CD4-positive, alpha-beta memory T cell (primary cell): Measurements from ENCODE around the gene SSH2. TPM values are rescaled to one million over a fixed set of nuclear protein-coding genes. Genes with fewer than 3 reads are reported as not detected.
"Not testable (repeated sequence)": the region's sequence is repeated elsewhere in the genome, so short reads cannot be mapped to it uniquely, and the experiment has no call there.

Experiments
- CTCF ChIA-PET: fragments of 350-600 bp; sonication (Branson Sonifier 250); formaldehyde crosslinking; loops from one replicate; lab custom pipeline; 2021; ENCODE audit warnings: inconsistent platforms; ENCODE audit not compliant: partially characterized antibody; lab: Charles Lee
- POLR2A ChIA-PET: fragments of 350-600 bp; sonication (Branson Sonifier 250); formaldehyde crosslinking; loops from one replicate; lab custom pipeline; 2021; ENCODE audit not compliant: partially characterized antibody; lab: Charles Lee
- DNase-seq, 5 donors: peaks; one replicate each; pipeline versions ENCODE4 v3.0.0 to v3.0.0-alpha.2; 2020 to 2022; ENCODE audit warnings: mixed read lengths in 1 of 5
- H3K27ac ChIP-seq: one replicate; pipeline ENCODE4 v1.7.0; 2013; ENCODE audit warnings: low read depth, low read length
- H3K27me3 ChIP-seq: 2 replicates; pipeline ENCODE4 v1.7.0; 2013; ENCODE audit warnings: mild to moderate bottlenecking, low read length, moderate library complexity; ENCODE audit not compliant: insufficient read depth
- H3K36me3 ChIP-seq: 2 replicates; pipeline ENCODE4 v1.7.0; 2013; ENCODE audit warnings: mild to moderate bottlenecking, low read length, moderate library complexity; ENCODE audit not compliant: insufficient read depth
- H3K4me1 ChIP-seq: 2 replicates; pipeline ENCODE4 v1.7.0; 2013; ENCODE audit warnings: mild to moderate bottlenecking, low read length, moderate library complexity; ENCODE audit not compliant: insufficient read depth
- H3K4me3 ChIP-seq, 2 donors: one replicate each; pipeline ENCODE4 v1.7.0; 2013; ENCODE audit warnings: low read length in 2 of 2, mild to moderate bottlenecking in 1 of 2
- H3K9me3 ChIP-seq, 2 donors: one replicate each; pipeline ENCODE4 v1.7.0; 2013; ENCODE audit warnings: low read length in 2 of 2, control low read depth in 1 of 2; ENCODE audit not compliant: control insufficient read depth in 1 of 2
- H3K27ac Mint-ChIP-seq, 7 donors: one replicate each; pipeline ENCODE4 v1.8.0; 2020 to 2021; ENCODE audit warnings: mixed read lengths in 7 of 7, mild to moderate bottlenecking in 6 of 7, inconsistent platforms in 3 of 7, moderate library complexity in 3 of 7
- H3K27me3 Mint-ChIP-seq, 2 donors: one replicate each; pipeline ENCODE4 v1.8.0; 2020 to 2021; ENCODE audit warnings: mixed read lengths in 2 of 2
- H3K36me3 Mint-ChIP-seq, 2 donors: one replicate each; pipeline ENCODE4 v1.8.0; 2020 to 2021; ENCODE audit warnings: mixed read lengths in 2 of 2, inconsistent platforms in 1 of 2, mild to moderate bottlenecking in 1 of 2
- H3K4me1 Mint-ChIP-seq, 4 donors: one replicate each; pipeline ENCODE4 v1.8.0; 2020 to 2021; ENCODE audit warnings: mixed read lengths in 4 of 4, mild to moderate bottlenecking in 1 of 4
- H3K4me3 Mint-ChIP-seq, 8 donors: one replicate each; pipeline ENCODE4 v1.8.0; 2020 to 2021; ENCODE audit warnings: mixed read lengths in 8 of 8, mild to moderate bottlenecking in 7 of 8, moderate library complexity in 6 of 8, inconsistent platforms in 3 of 8
- H3K9me3 Mint-ChIP-seq, 8 donors: one replicate each; pipeline ENCODE4 v1.8.0; 2020 to 2021; ENCODE audit warnings: mixed read lengths in 8 of 8, mild to moderate bottlenecking in 5 of 8, inconsistent platforms in 3 of 8, moderate library complexity in 1 of 8
- intact Hi-C: fragments of 100-400 bp; cut with micrococcal nuclease; formaldehyde crosslinking; loops from one replicate; pipeline ENCODE4 v1.15.1; 2023
- polyA plus RNA-seq, 2 donors: library from polyadenylated mRNA; unstranded; fragments of 300-500 nt; fragmentation: Illumina TruSeq; gene quantifications; one replicate each; pipeline ENCODE4 v1.2.3, GENCODE V29; 2021
- total RNA-seq, 2 experiments: library from RNA; stranded (reverse); gene quantifications; one replicate each; pipeline ENCODE4 v1.2.3, GENCODE V29; 2021

Gene SSH2
- total and polyA plus RNA-seq, 4 experiments from 2014 or later = 13.5 to 70.4 (median 54.2) TPM

DNA sequence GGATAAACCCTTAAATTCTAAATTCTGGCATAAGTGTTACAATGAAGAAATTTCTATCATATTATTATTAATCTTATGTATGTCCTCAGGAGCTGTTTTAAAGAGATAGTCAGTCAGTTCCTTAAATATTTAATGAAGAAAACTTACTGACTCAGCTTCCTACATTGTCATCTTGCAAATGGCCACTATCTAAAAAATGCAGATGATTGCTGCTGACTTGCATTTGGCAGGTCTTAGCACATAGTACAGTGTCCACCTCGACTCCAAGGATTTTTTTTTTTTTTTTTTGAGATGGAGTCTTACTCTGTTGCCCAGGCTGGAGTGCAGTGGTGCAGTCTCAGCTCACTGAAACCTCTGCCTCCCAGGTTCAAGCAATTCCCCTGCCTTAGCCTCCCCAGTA, 252.2 kb downstream of the SSH2 start:
- Histone ChIP-seq H3K4me3 (no peak overlapping the region), H3K4me1 (peaks cover 18% of the 10 kb centered on the region), H3K27ac (no peak overlapping the region), H3K36me3 (peaks cover 23% of the 10 kb centered on the region), H3K9me3 (no peaks in the 10 kb centered on the region), H3K27me3 (no peaks in the 10 kb centered on the region)
- Mint-ChIP-seq H3K36me3 (peaks cover 20 to 67% of the 10 kb centered on the region in 2 donors), H3K4me3 (no peak overlapping the region), H3K27me3 (no peaks in the 10 kb centered on the region), H3K4me1 (peaks cover 18 to 25% (median 20%) of the 10 kb centered on the region in 4 donors), H3K27ac (peak overlapping the region in 2 of 7 donors; percentile 22 to 79), H3K9me3 (no peaks in the 10 kb centered on the region)
- ChIA-PET CTCF (interaction anchor here (0.8 to 5.9 kb wide), 2 partner anchors 21 to 101 kb away, joined by 4 to 25 read pairs; no protein-coding TSS in a partner anchor), POLR2A (interaction anchor here (0.6 kb wide), 1 partner anchor 91 kb away, joined by 3 read pairs; no protein-coding TSS in a partner anchor)
- no peak for DNase-seq
- intact Hi-C loops = no loop called here

- H3K36me3 ChIP-seq = peaks cover 18% of the 10 kb centered on the region
Measured at GRCh38 chr17:29677221-29677791, 252.7 kb downstream of the SSH2 start.

DNA sequence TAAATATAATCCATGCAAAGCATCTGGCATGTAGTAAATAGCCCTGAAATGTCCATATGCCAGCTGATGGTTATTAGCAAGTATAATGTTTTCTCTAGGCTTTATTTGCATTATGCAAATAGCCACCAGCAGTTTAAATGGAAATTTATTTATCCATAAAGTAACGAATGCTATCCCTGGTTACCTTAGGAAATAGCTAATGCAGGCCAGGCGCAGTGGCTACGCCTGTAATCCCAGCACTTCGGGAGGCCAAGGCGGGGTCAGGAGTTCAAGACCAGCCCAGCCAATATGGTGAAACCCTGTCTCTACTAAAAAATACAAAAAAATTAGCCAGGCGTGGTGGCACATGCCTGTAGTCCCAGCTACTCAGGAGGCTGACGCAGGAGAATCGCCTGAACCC, 254.1 kb downstream of the SSH2 start:
- not testable (repeated sequence) for H3K4me3 Mint-ChIP-seq

More at GRCh38 chr17:29677221-29677791, 252.7 kb downstream of the SSH2 start:
- intact Hi-C loops = no loop called here
- ChIA-PET POLR2A (interaction anchor here (1.0 kb wide), 1 partner anchor 29 kb away, joined by 3 read pairs; no protein-coding TSS in a partner anchor), CTCF (interaction anchor here (5.9 kb wide), 1 partner anchor 102 kb away, joined by 25 read pairs; no protein-coding TSS in a partner anchor)
- H3K27ac Mint-ChIP-seq = peak overlapping the region in 5 of 7 donors; percentile 22 to 79 (median 52)
- Histone ChIP-seq H3K4me1 (peaks cover 16% of the 10 kb centered on the region), H3K9me3 (no peaks in the 10 kb centered on the region), H3K4me3 (no peak overlapping the region), H3K27ac (no peak overlapping the region), H3K27me3 (no peaks in the 10 kb centered on the region)
- no peaks in the 10 kb centered on the region for H3K27me3 Mint-ChIP-seq
- H3K4me3 Mint-ChIP-seq = no peak overlapping the region
- peaks cover 22 to 66% of the 10 kb centered on the region in 2 donors for H3K36me3 Mint-ChIP-seq
- H3K9me3 Mint-ChIP-seq = no peaks in the 10 kb centered on the region
- DNase-seq = no peak
- H3K4me1 Mint-ChIP-seq = peaks cover 16 to 22% (median 18%) of the 10 kb centered on the region in 4 donors

GRCh38 chr17:29674281-29674680, 255.7 kb downstream of the SSH2 start:
- H3K36me3 ChIP-seq = peaks cover 24% of the 10 kb centered on the region
- H3K9me3 Mint-ChIP-seq = no peaks in the 10 kb centered on the region
- no peak overlapping the region for H3K4me3 ChIP-seq
- no peak for DNase-seq
- H3K4me1 ChIP-seq = peaks cover 10% of the 10 kb centered on the region
- POLR2A ChIA-PET = interaction anchor here (0.9 to 1.0 kb wide), 2 partner anchors 25 to 57 kb away, joined by 4 to 5 read pairs; no protein-coding TSS in a partner anchor
- intact Hi-C loops = no loop called here
- H3K27ac ChIP-seq = no peak overlapping the region
- peaks cover 31 to 69% of the 10 kb centered on the region in 2 donors for H3K36me3 Mint-ChIP-seq
- CTCF ChIA-PET = interaction anchor here (1.1 to 5.9 kb wide), 4 partner anchors 12 to 257 kb away, joined by 3 to 25 read pairs (median 4); no protein-coding TSS in a partner anchor
- H3K4me3 Mint-ChIP-seq = no peak overlapping the region
- no peaks in the 10 kb centered on the region for H3K27me3 Mint-ChIP-seq
- no peaks in the 10 kb centered on the region for H3K27me3 ChIP-seq
- peak overlapping the region in 4 of 7 donors; percentile 59 to 85 (median 64) for H3K27ac Mint-ChIP-seq
- no peaks in the 10 kb centered on the region for H3K9me3 ChIP-seq
- peaks cover 9 to 16% (median 12%) of the 10 kb centered on the region in 4 donors for H3K4me1 Mint-ChIP-seq

More for the DNA sequence above, 254.1 kb downstream of the SSH2 start:
- H3K9me3 ChIP-seq, DNase-seq, H3K4me3 ChIP-seq, H3K9me3 Mint-ChIP-seq, H3K27me3 Mint-ChIP-seq, H3K27me3 ChIP-seq, H3K27ac ChIP-seq, intact Hi-C loops: not testable (repeated sequence)
- POLR2A ChIA-PET = interaction anchor here (0.6 kb wide), 1 partner anchor 127 kb away, joined by 5 read pairs; no protein-coding TSS in a partner anchor
- peaks cover 21% of the 10 kb centered on the region for H3K36me3 ChIP-seq
- H3K4me1 ChIP-seq = peaks cover 10% of the 10 kb centered on the region
- Mint-ChIP-seq H3K27ac (peak overlapping the region in 1 of 7 donors; percentile 57), H3K4me1 (peaks cover 9 to 19% (median 12%) of the 10 kb centered on the region in 4 donors), H3K36me3 (peaks cover 30 to 67% of the 10 kb centered on the region in 2 donors)
- CTCF ChIA-PET = interaction anchor here (5.9 kb wide), 1 partner anchor 103 kb away, joined by 25 read pairs; no protein-coding TSS in a partner anchor

- Histone ChIP-seq H3K27me3 (no peaks in the 10 kb centered on the region), H3K4me3 (no peak overlapping the region), H3K36me3 (peaks cover 39% of the 10 kb centered on the region), H3K27ac (no peak overlapping the region), H3K4me1 (peaks cover 10% of the 10 kb centered on the region), H3K9me3 (no peaks in the 10 kb centered on the region)
- CTCF ChIA-PET = interaction anchor here (1.1 to 1.8 kb wide), 2 partner anchors 9 to 32 kb away, joined by 3 to 5 read pairs; no protein-coding TSS in a partner anchor
- Mint-ChIP-seq H3K9me3 (no peaks in the 10 kb centered on the region), H3K36me3 (peaks cover 49 to 73% of the 10 kb centered on the region in 2 donors), H3K4me3 (no peak overlapping the region), H3K4me1 (peaks cover 7 to 11% (median 9%) of the 10 kb centered on the region in 4 donors), H3K27ac (peak overlapping the region in 2 of 7 donors; percentile 32 to 72), H3K27me3 (no peaks in the 10 kb centered on the region)
- intact Hi-C loops = loop anchor here (2.0 kb wide), 1 partner anchor 69 kb away; no protein-coding TSS in a partner anchor
- POLR2A ChIA-PET = interaction anchor here (1.0 kb wide), 1 partner anchor 9 kb away, joined by 3 read pairs; no protein-coding TSS in a partner anchor
- no peak for DNase-seq
Measured at GRCh38 chr17:29671661-29672060, 258.4 kb downstream of the SSH2 start.

- no peak for DNase-seq
- CTCF ChIA-PET = no interaction called here
- H3K4me1 Mint-ChIP-seq = peaks cover 1 to 5% (median 2%) of the 10 kb centered on the region in 4 donors
- no peaks in the 10 kb centered on the region for H3K9me3 Mint-ChIP-seq
- H3K4me3 Mint-ChIP-seq = no peak overlapping the region
- H3K9me3 ChIP-seq = no peaks in the 10 kb centered on the region
- intact Hi-C loops = no loop called here
- H3K27me3 ChIP-seq = no peaks in the 10 kb centered on the region
- peaks cover 28% of the 10 kb centered on the region for H3K36me3 ChIP-seq
- no peak overlapping the region for H3K27ac ChIP-seq
- H3K4me3 ChIP-seq = no peak overlapping the region
- H3K27me3 Mint-ChIP-seq = no peaks in the 10 kb centered on the region
- no peak overlapping the region for H3K27ac Mint-ChIP-seq
- POLR2A ChIA-PET = no interaction called here
- no peaks in the 10 kb centered on the region for H3K4me1 ChIP-seq
- H3K36me3 Mint-ChIP-seq = peaks cover 51 to 71% of the 10 kb centered on the region in 2 donors
Measured at GRCh38 chr17:29669266-29669665, 260.8 kb downstream of the SSH2 start.

GRCh38 chr17:29667969-29668368, 262.1 kb downstream of the SSH2 start:
- peaks cover 0 to 4% (median 3%) of the 10 kb centered on the region in 4 donors for H3K4me1 Mint-ChIP-seq
- no peak for DNase-seq
- no peaks in the 10 kb centered on the region for H3K27me3 Mint-ChIP-seq
- peaks cover 55 to 65% of the 10 kb centered on the region in 2 donors for H3K36me3 Mint-ChIP-seq
- Histone ChIP-seq H3K4me3 (no peak overlapping the region), H3K36me3 (peaks cover 29% of the 10 kb centered on the region), H3K4me1 (no peaks in the 10 kb centered on the region), H3K27ac (no peak overlapping the region), H3K9me3 (no peaks in the 10 kb centered on the region), H3K27me3 (no peaks in the 10 kb centered on the region)
- peaks cover 0 to 2% (median 0%) of the 10 kb centered on the region in 8 donors for H3K9me3 Mint-ChIP-seq
- intact Hi-C loops = no loop called here
- peak overlapping the region in 3 of 7 donors; percentile 2 to 57 (median 30) for H3K27ac Mint-ChIP-seq
- ChIA-PET CTCF (interaction anchor here (0.7 to 1.5 kb wide), 2 partner anchors 111 to 113 kb away, joined by 3 to 6 read pairs; no protein-coding TSS in a partner anchor), POLR2A (interaction anchor here (1.0 to 1.1 kb wide), 2 partner anchors 15 to 93 kb away, joined by 3 read pairs; no protein-coding TSS in a partner anchor)
- no peak overlapping the region for H3K4me3 Mint-ChIP-seq
